Measurements from ENCODE around the gene NLRX1.
"Not testable (repeated sequence)": the region's sequence is repeated elsewhere in the genome, so short reads cannot be mapped to it uniquely, and the experiment has no call there.

Gene NLRX1

GRCh38 chr11:119207415-119207960 is 39.0 kb downstream of the NLRX1 start:
- H3K4me3 Mint-ChIP-seq, result peak overlapping the region; percentile 99
- no peaks in the 10 kb centered on the region for H3K36me3 Mint-ChIP-seq
- H3K27ac Mint-ChIP-seq, result peak overlapping the region; percentile 97
- no peaks in the 10 kb centered on the region for H3K9me3 Mint-ChIP-seq
- peaks cover 34% of the 10 kb centered on the region for H3K4me1 Mint-ChIP-seq
- no peaks in the 10 kb centered on the region for H3K27me3 Mint-ChIP-seq

- Mint-ChIP-seq H3K4me1 (peaks cover 40% of the 10 kb centered on the region), H3K27ac (no peak overlapping the region), H3K27me3 (no peaks in the 10 kb centered on the region), H3K4me3 (peak overlapping the region; percentile 36), H3K9me3 (no peaks in the 10 kb centered on the region), H3K36me3 (no peaks in the 10 kb centered on the region)
Observed at GRCh38 chr11:119209186-119209585, 40.7 kb downstream of the NLRX1 start.

- Mint-ChIP-seq H3K27me3 (no peaks in the 10 kb centered on the region), H3K4me1 (peaks cover 48% of the 10 kb centered on the region), H3K36me3 (no peaks in the 10 kb centered on the region), H3K9me3 (no peaks in the 10 kb centered on the region), H3K27ac (peak overlapping the region; percentile 69), H3K4me3 (no peak overlapping the region)
Observed at GRCh38 chr11:119210050-119210449, 41.5 kb downstream of the NLRX1 start.

GRCh38 chr11:119218141-119218878 is 49.8 kb downstream of the NLRX1 start:
- Mint-ChIP-seq H3K27me3 (no peaks in the 10 kb centered on the region), H3K4me3 (no peak overlapping the region), H3K4me1 (peaks cover 60% of the 10 kb centered on the region), H3K36me3 (peaks cover 1% of the 10 kb centered on the region), H3K9me3 (no peaks in the 10 kb centered on the region), H3K27ac (peak overlapping the region; percentile 95)

- peak overlapping the region; percentile 16 for H3K4me3 Mint-ChIP-seq
- no peaks in the 10 kb centered on the region for H3K9me3 Mint-ChIP-seq
- peak overlapping the region; percentile 73 for H3K27ac Mint-ChIP-seq
- H3K4me1 Mint-ChIP-seq, result peaks cover 63% of the 10 kb centered on the region
- H3K27me3 Mint-ChIP-seq, result no peaks in the 10 kb centered on the region
- H3K36me3 Mint-ChIP-seq, result peaks cover 3% of the 10 kb centered on the region
Observed at GRCh38 chr11:119222308-119222707, 53.8 kb downstream of the NLRX1 start.

GRCh38 chr11:119222891-119223290 is 54.4 kb downstream of the NLRX1 start:
- Mint-ChIP-seq H3K36me3 (peaks cover 3% of the 10 kb centered on the region), H3K27me3 (no peaks in the 10 kb centered on the region)

GRCh38 chr11:119223856-119224255 is 55.3 kb downstream of the NLRX1 start:
- Mint-ChIP-seq H3K27me3 (no peaks in the 10 kb centered on the region), H3K4me3 (no peak overlapping the region), H3K9me3 (no peaks in the 10 kb centered on the region), H3K27ac (peak overlapping the region; percentile 77), H3K36me3 (peaks cover 3% of the 10 kb centered on the region), H3K4me1 (peaks cover 64% of the 10 kb centered on the region)

More at GRCh38 chr11:119222891-119223290, 54.4 kb downstream of the NLRX1 start:
- H3K9me3 Mint-ChIP-seq, result no peaks in the 10 kb centered on the region
- peaks cover 64% of the 10 kb centered on the region for H3K4me1 Mint-ChIP-seq
- peak overlapping the region; percentile 42 for H3K27ac Mint-ChIP-seq
- H3K4me3 Mint-ChIP-seq, result no peak overlapping the region

- H3K27me3 Mint-ChIP-seq, H3K9me3 Mint-ChIP-seq: not testable (repeated sequence)
- H3K4me1 Mint-ChIP-seq, result peaks cover 66% of the 10 kb centered on the region
- peaks cover 10% of the 10 kb centered on the region for H3K36me3 Mint-ChIP-seq
- H3K27ac Mint-ChIP-seq, result peak overlapping the region; percentile 73
- H3K4me3 Mint-ChIP-seq, result peak overlapping the region; percentile 69
Observed at GRCh38 chr11:119228535-119229287, 60.2 kb downstream of the NLRX1 start.

- Mint-ChIP-seq H3K9me3 (no peaks in the 10 kb centered on the region), H3K4me3 (peak overlapping the region; percentile 69), H3K27ac (peak overlapping the region; percentile 73), H3K4me1 (peaks cover 65% of the 10 kb centered on the region), H3K36me3 (peaks cover 12% of the 10 kb centered on the region), H3K27me3 (no peaks in the 10 kb centered on the region)
Observed at GRCh38 chr11:119229288-119229672, 60.8 kb downstream of the NLRX1 start.

- Mint-ChIP-seq H3K27ac (no peak overlapping the region), H3K36me3 (peaks cover 15% of the 10 kb centered on the region), H3K9me3 (no peaks in the 10 kb centered on the region), H3K27me3 (no peaks in the 10 kb centered on the region), H3K4me3 (no peak overlapping the region), H3K4me1 (peaks cover 65% of the 10 kb centered on the region)
Observed at GRCh38 chr11:119229741-119230140, 61.2 kb downstream of the NLRX1 start.
